Measurements from ENCODE around the gene CHMP4A. TPM values are rescaled to one million over a fixed set of nuclear protein-coding genes. Genes with fewer than 3 reads are reported as not detected.

Gene CHMP4A
- total and polyA plus RNA-seq, 2 of the 13 experiments (the other 11 are each of a cell fraction or from before 2014, with no cell fraction given), result 83.6 to 113 TPM

GRCh38 chr14:24260026-24260779 lies 46.9 kb upstream of the CHMP4A start (continued):
- peak; percentile 23; the same call in 1 of the 2 replicates for TF ChIP-seq ZNF574 (CRISPR knock-in tag; IDR thresholded peaks at IDR 0.05)
- no peak for TF ChIP-seq PHF20 (CRISPR knock-in tag; IDR thresholded peaks at IDR 0.05)
- no peak for TF ChIP-seq AGO2 (optimal IDR thresholded peaks at IDR 0.05; ENCODE audit: low read depth, low read length)
- 0 out of 2 replicates have a peak, but pooled peaks have one; percentile 0 for TF ChIP-seq ZNF230 (CRISPR knock-in tag; IDR thresholded peaks at IDR 0.05)
- no peak for TF ChIP-seq YEATS2 (CRISPR knock-in tag; IDR thresholded peaks at IDR 0.05; ENCODE audit: borderline replicate concordance)
- no peak for TF ChIP-seq GTF3A (CRISPR knock-in tag; conservative IDR thresholded peaks at IDR 0.05)
- TF ChIP-seq ZNF136 (CRISPR knock-in tag; IDR thresholded peaks at IDR 0.05; ENCODE audit: low read depth), result no peak
- TF ChIP-seq ZNF513 (CRISPR knock-in tag; conservative IDR thresholded peaks at IDR 0.05), result no peak
- peak; percentile 43; the same call in 1 of the 2 replicates for TF ChIP-seq HOXA3 (CRISPR knock-in tag; IDR thresholded peaks at IDR 0.05)
- peak; percentile 93; the same call in 1 of the 2 replicates for TF ChIP-seq HIC2 (CRISPR knock-in tag; IDR thresholded peaks at IDR 0.05; ENCODE audit: low read depth)
- TF ChIP-seq ELF4 (CRISPR knock-in tag; IDR thresholded peaks at IDR 0.05; ENCODE audit: borderline replicate concordance), result no peak
- TF ChIP-seq ZFP91 (CRISPR knock-in tag; IDR thresholded peaks at IDR 0.05; ENCODE audit: borderline replicate concordance), result no peak
- TF ChIP-seq HIVEP1 (CRISPR knock-in tag; IDR thresholded peaks at IDR 0.05), result 0 out of 2 replicates have a peak, but pooled peaks have one; percentile 46
- TF ChIP-seq ZFY (CRISPR knock-in tag; IDR thresholded peaks at IDR 0.05), result peak; percentile 32; the same call in 1 of the 2 replicates
- TF ChIP-seq RXRA (CRISPR knock-in tag; IDR thresholded peaks at IDR 0.05), result peak; percentile 12; the same call in 1 of the 2 replicates
- TF ChIP-seq ZNF362 (CRISPR knock-in tag; IDR thresholded peaks at IDR 0.05; ENCODE audit: borderline replicate concordance), result no peak
- no peak for TF ChIP-seq DDIT3 (CRISPR knock-in tag; IDR thresholded peaks at IDR 0.05)
- peak; percentile 54; the same call in 1 of the 2 replicates for TF ChIP-seq ZNF160 (CRISPR knock-in tag; IDR thresholded peaks at IDR 0.05)
- no peak for TF ChIP-seq KLF16 (CRISPR knock-in tag; IDR thresholded peaks at IDR 0.05)

Data from HepG2 (cell line).